A549 (cell line): ENCODE measurements around the gene SMC5.

Source experiments
- MAZ ChIP-seq: fragments of 150-350 bp; IDR thresholded peaks from 2 replicates; pipeline ENCODE4 v1.6.1; 2014; ENCODE audit warnings: antibody characterized with exemption, low read depth, low read length, borderline replicate concordance
- NFE2L2 ChIP-seq: fragments of 150-350 bp; conservative IDR thresholded peaks from 2 replicates; pipeline ENCODE4 v1.6.1; 2014; ENCODE audit warnings: low read length
- NPAS2 ChIP-seq: fragments of 250-450 bp; sonication (Bioruptor Pico); IDR thresholded peaks from 2 replicates; pipeline ENCODE4 v1.8.0; 2022; ENCODE audit warnings: mild to moderate bottlenecking, moderate library complexity, borderline replicate concordance
- POLR2A ChIP-seq: IDR thresholded peaks from 2 replicates; pipeline ENCODE4 v1.6.1; 2012; ENCODE audit warnings: mild to moderate bottlenecking, low read length
- RAD21 ChIP-seq, 2 experiments: fragments of >200 bp in 1 of 2; sonication (Bioruptor Twin) in 1 of 2; formaldehyde crosslinking in 1 of 2; IDR thresholded peaks in 1 of 2; conservative IDR thresholded peaks in 1 of 2; 2 replicates in 1 of 2; 3 replicates in 1 of 2; pipeline ENCODE4 v1.6.1; 2012 to 2018; ENCODE audit warnings: inconsistent platforms in 1 of 2
- RNF2 ChIP-seq: fragments of 200-600 bp; sonication (generic); IDR thresholded peaks from 2 replicates; pipeline ENCODE4 v1.6.1; 2016; ENCODE audit warnings: low read depth, mild to moderate bottlenecking, antibody characterized with exemption, moderate library complexity, borderline replicate concordance
- SREBF2 ChIP-seq: fragments of 450-650 bp; IDR thresholded peaks from 2 replicates; pipeline ENCODE4 v1.6.1; 2014; ENCODE audit warnings: mild to moderate bottlenecking, moderate library complexity
- TF ChIP-seq, protein P1 (sequence below): fragments of >200 bp; sonication (Bioruptor Twin); formaldehyde crosslinking; IDR thresholded peaks from 3 replicates; pipeline ENCODE4 v1.5.1; 2016
- TF ChIP-seq, protein P2 (sequence below): IDR thresholded peaks from 2 replicates; pipeline ENCODE4 v1.6.1; 2012
- TF ChIP-seq, protein P3 (sequence below): fragments of 250-450 bp; sonication (Bioruptor Pico); IDR thresholded peaks from 2 replicates; pipeline ENCODE4 v1.5.0; 2020; ENCODE audit warnings: low read depth, mild to moderate bottlenecking, moderate library complexity

DNA sequence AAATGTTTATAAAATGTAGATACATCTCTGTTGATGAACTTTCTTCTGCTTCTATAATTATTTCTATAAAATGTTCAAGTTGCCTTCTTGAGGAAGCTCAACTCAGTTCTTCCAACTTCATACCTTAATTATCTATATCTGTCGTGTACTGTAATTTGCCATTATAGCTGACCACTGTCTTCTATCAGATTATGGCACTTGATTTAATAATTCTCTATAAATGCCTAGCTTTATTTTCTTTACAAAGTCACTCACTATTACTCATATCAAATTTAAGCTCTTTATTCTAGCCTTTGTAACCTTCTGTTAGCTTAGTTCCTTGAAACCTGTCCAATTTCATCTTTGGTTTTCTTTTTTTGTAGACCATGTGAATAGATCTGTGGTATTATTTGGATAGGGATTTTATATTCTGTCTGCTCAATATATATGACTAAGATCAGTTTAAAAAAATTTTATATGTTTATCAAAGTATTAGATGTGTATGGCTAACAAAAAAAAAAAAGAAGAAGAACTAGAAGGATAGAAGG, 39.5 kb downstream of the SMC5 start:
- TF ChIP-seq POLR2A (no peak), MAZ (no peak), RAD21 (conservative IDR thresholded peaks at IDR 0.05 in 1 of 2, IDR thresholded peaks at IDR 0.05 in 1 of 2) (no peak), NFE2L2 (no peak), RNF2 (no peak), SREBF2 (no peak), NPAS2 (CRISPR knock-in tag) (no peak)
- TF ChIP-seq, protein P1, sequence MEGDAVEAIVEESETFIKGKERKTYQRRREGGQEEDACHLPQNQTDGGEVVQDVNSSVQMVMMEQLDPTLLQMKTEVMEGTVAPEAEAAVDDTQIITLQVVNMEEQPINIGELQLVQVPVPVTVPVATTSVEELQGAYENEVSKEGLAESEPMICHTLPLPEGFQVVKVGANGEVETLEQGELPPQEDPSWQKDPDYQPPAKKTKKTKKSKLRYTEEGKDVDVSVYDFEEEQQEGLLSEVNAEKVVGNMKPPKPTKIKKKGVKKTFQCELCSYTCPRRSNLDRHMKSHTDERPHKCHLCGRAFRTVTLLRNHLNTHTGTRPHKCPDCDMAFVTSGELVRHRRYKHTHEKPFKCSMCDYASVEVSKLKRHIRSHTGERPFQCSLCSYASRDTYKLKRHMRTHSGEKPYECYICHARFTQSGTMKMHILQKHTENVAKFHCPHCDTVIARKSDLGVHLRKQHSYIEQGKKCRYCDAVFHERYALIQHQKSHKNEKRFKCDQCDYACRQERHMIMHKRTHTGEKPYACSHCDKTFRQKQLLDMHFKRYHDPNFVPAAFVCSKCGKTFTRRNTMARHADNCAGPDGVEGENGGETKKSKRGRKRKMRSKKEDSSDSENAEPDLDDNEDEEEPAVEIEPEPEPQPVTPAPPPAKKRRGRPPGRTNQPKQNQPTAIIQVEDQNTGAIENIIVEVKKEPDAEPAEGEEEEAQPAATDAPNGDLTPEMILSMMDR = no peak
- TF ChIP-seq, protein P2, sequence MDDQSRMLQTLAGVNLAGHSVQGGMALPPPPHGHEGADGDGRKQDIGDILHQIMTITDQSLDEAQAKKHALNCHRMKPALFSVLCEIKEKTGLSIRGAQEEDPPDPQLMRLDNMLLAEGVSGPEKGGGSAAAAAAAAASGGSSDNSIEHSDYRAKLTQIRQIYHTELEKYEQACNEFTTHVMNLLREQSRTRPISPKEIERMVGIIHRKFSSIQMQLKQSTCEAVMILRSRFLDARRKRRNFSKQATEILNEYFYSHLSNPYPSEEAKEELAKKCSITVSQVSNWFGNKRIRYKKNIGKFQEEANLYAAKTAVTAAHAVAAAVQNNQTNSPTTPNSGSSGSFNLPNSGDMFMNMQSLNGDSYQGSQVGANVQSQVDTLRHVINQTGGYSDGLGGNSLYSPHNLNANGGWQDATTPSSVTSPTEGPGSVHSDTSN = no peak
- TF ChIP-seq, protein P3, sequence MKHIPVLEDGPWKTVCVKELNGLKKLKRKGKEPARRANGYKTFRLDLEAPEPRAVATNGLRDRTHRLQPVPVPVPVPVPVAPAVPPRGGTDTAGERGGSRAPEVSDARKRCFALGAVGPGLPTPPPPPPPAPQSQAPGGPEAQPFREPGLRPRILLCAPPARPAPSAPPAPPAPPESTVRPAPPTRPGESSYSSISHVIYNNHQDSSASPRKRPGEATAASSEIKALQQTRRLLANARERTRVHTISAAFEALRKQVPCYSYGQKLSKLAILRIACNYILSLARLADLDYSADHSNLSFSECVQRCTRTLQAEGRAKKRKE = no peak
